GM12891 (cell line): ENCODE results near the gene SNX20.

Source experiments
- POLR2A ChIP-seq: IDR thresholded peaks from 2 replicates; pipeline ENCODE4 v1.6.1; 2011; ENCODE audit warnings: low read depth, low read length, control low read depth
- POLR2AphosphoS5 ChIP-seq: IDR thresholded peaks from 2 replicates; pipeline ENCODE4 v1.6.1; 2011; ENCODE audit warnings: low read depth, low read length, control low read depth
- POU2F2 ChIP-seq: IDR thresholded peaks from 2 replicates; pipeline ENCODE4 v1.6.1; 2011; ENCODE audit warnings: low read depth, mild to moderate bottlenecking, control low read depth, low read length, moderate library complexity
- TAF1 ChIP-seq: IDR thresholded peaks from 2 replicates; pipeline ENCODE4 v1.6.1; 2011; ENCODE audit warnings: low read depth, low read length, control low read depth

DNA sequence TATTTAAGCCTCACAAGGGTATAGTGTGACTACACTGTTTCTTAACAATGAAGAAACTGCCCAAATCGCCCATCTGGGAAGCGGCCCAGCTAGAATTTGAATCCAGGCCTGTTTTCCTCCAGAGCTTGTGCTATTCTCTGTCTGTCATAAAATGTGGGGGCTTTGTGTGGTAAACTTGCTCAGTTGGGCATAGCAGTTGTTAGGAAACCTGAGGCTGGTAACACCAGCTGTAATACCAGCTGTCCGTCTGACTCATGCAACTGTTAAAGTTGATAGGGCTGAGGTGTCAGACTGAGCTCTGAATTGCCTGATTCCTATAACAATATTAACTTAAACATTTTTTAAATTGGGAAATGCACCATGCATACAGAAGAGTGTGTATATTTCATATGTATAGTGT, 21.6 kb upstream of the SNX20 start:
- no peak for TF ChIP-seq POLR2A
- TF ChIP-seq POLR2AphosphoS5, result no peak
- TF ChIP-seq TAF1, result no peak
- TF ChIP-seq POU2F2, result no peak
